Dermis blood vessel endothelial cell (primary cell): ENCODE data around the gene PDZD2. TPM values are rescaled to one million over a fixed set of nuclear protein-coding genes. Genes with fewer than 3 reads are reported as not detected.
"Not testable (repeated sequence)": the region's sequence is repeated elsewhere in the genome, so short reads cannot be mapped to it uniquely, and the experiment has no call there.

Experiments used
- DNase-seq: peaks from one replicate; pipeline ENCODE4 v3.0.0; 2010
- total RNA-seq: library from RNA; depleted of rRNA; stranded (reverse); fragments of >200 nt; gene quantifications from 2 replicates; pipeline ENCODE4 v1.2.3, GENCODE V29; 2014

PDZD2 gene
- total RNA-seq, 1 donor from 2014 or later = 6.6 TPM

- no peak for DNase-seq
Measured at GRCh38 chr5:32018476-32019436, 379.8 kb downstream of the PDZD2 start.

GRCh38 chr5:32020271-32020670, 381.3 kb downstream of the PDZD2 start:
- DNase-seq = no peak

GRCh38 chr5:32020946-32021345, 382.0 kb downstream of the PDZD2 start:
- no peak for DNase-seq

GRCh38 chr5:32021771-32022170, 382.8 kb downstream of the PDZD2 start:
- peak; percentile 21 for DNase-seq

- no peak for DNase-seq
Measured at GRCh38 chr5:32022638-32023037, 383.7 kb downstream of the PDZD2 start.

GRCh38 chr5:32023816-32024215, 384.9 kb downstream of the PDZD2 start:
- no peak for DNase-seq

GRCh38 chr5:32024751-32025150, 385.8 kb downstream of the PDZD2 start:
- no peak for DNase-seq

- DNase-seq = peak; percentile 35
Measured at GRCh38 chr5:32027093-32027716, 388.3 kb downstream of the PDZD2 start.

- DNase-seq = peak; percentile 92
Measured at GRCh38 chr5:32027717-32028458, 389.0 kb downstream of the PDZD2 start.

- peak; percentile 8 for DNase-seq
Measured at GRCh38 chr5:32029261-32029660, 390.3 kb downstream of the PDZD2 start.

GRCh38 chr5:32029781-32030180, 390.9 kb downstream of the PDZD2 start:
- DNase-seq = peak; percentile 4

- peak; percentile 60 for DNase-seq
Measured at GRCh38 chr5:32030222-32030621, 391.3 kb downstream of the PDZD2 start.

- no peak for DNase-seq
Measured at GRCh38 chr5:32030686-32031085, 391.8 kb downstream of the PDZD2 start.

- DNase-seq = peak; percentile 10
Measured at GRCh38 chr5:32031089-32031488, 392.2 kb downstream of the PDZD2 start.

- peak; percentile 7 for DNase-seq
Measured at GRCh38 chr5:32038523-32038922, 399.6 kb downstream of the PDZD2 start.

- not testable (repeated sequence) for DNase-seq
Measured at GRCh38 chr5:32039133-32039532, 400.2 kb downstream of the PDZD2 start.

GRCh38 chr5:32039601-32040000, 400.7 kb downstream of the PDZD2 start:
- not testable (repeated sequence) for DNase-seq

GRCh38 chr5:32040181-32040695, 401.3 kb downstream of the PDZD2 start:
- DNase-seq = not testable (repeated sequence)

- DNase-seq = no peak
Measured at GRCh38 chr5:32042551-32042961, 403.6 kb downstream of the PDZD2 start.

- no peak for DNase-seq
Measured at GRCh38 chr5:32043105-32043504, 404.2 kb downstream of the PDZD2 start.

- no peak for DNase-seq
Measured at GRCh38 chr5:32044434-32044833, 405.5 kb downstream of the PDZD2 start.

- DNase-seq = no peak
Measured at GRCh38 chr5:32044939-32045338, 406.0 kb downstream of the PDZD2 start.

- DNase-seq = no peak
Measured at GRCh38 chr5:32047056-32047455, 408.1 kb downstream of the PDZD2 start.
